OCI-M1 (cell line): Measurements from ENCODE around the gene IMMP2L.

Experiments
- DNase-seq: peaks from one replicate; lab custom pipeline; 2025; lab: John Stamatoyannopoulos, UW

Gene IMMP2L

GRCh38 chr7:111558991-111559390 is 3.3 kb downstream of the IMMP2L start:
- peak; percentile 21 for DNase-seq

DNA sequence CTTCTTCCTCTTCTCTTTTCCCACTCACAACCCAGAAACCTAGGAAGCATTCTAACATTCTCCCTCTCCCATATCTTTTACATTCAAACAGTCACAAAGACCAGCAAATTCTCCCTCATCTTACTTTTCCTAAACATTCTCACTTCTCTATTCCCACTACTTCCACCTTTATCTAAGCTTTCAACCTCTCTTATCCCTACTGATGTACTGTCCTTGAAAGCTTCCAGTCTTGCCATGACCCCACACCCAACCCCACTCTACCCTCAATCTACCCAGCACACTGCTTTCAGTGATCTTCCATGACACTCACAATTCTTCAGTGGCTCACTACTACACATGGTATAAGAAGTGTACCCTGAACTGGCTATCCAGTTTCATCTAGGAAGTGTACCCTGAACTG is 5.3 kb downstream of the IMMP2L start:
- no peak for DNase-seq

GRCh38 chr7:111554086-111554485 is 8.2 kb downstream of the IMMP2L start:
- no peak for DNase-seq

- DNase-seq = no peak
These were observed 21.2 kb downstream of the IMMP2L start for GRCh38 chr7:111541067-111541466.

- DNase-seq = no peak
These were observed 22.0 kb downstream of the IMMP2L start for GRCh38 chr7:111540199-111540815.

- DNase-seq = no peak
These were observed 25.2 kb downstream of the IMMP2L start for GRCh38 chr7:111537134-111537533.

GRCh38 chr7:111535142-111535870 is 27.0 kb downstream of the IMMP2L start:
- peak; percentile 46 for DNase-seq

- DNase-seq = no peak
These were observed 29.7 kb downstream of the IMMP2L start for GRCh38 chr7:111532625-111533024.

- DNase-seq = peak; percentile 49
These were observed 30.3 kb downstream of the IMMP2L start for GRCh38 chr7:111531993-111532392.

DNA sequence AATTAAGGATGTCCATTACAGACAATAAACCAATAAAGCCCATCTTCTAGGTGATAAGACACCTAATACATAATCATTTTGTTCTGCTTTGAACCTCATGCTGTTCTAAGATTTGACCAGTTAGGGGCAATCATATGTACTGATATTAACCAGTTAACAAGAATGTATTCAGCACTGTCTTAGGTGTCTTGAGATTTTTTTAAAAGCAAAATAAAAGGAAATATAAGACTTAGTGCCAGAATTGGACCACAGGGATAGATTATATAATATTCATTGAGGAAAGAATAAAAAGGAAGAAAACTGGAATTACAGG is 32.0 kb downstream of the IMMP2L start:
- DNase-seq = no peak

DNA sequence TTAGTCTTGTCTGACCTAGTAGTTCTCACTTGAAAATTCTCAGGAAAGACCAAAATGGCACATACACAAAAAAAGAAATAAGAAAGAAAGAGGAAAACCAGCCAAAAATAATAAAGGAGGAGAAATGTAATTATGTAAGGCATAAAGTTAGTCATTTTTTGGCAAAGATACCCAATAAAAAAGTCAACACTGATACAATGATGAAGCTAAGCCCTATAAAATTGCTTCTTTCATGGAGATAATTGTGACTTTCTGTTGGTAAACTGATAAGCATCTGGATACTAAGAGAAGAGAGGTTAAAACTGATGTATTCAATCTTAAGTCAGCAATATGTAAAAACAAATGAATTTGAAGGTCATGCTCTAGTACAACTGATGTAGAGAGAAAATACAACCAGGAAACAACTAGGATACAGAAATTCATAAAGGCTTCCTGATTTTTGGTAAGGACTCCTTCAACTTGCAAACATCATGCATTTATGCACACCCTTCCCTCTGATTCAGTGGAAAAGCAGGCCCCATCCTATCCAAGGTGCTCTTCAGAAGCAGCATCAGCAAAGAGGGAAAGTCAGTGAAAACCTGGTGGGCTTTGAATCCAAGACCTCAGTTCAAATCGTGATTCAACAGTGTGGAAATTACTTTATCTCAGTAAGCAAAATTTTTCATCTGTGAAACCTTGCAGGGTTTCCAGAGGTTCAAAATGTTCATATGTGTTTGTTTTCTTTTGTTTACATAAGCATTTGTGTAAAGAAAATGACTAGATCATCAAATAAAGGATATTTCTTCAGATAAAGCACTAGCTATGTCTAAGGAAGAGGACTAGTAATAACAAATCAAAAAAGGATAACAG is 32.6 kb downstream of the IMMP2L start:
- DNase-seq = no peak

GRCh38 chr7:111528331-111528730 is 34.0 kb downstream of the IMMP2L start:
- peak; percentile 8 for DNase-seq

GRCh38 chr7:111527545-111527944 is 34.7 kb downstream of the IMMP2L start:
- DNase-seq = peak; percentile 61

DNA sequence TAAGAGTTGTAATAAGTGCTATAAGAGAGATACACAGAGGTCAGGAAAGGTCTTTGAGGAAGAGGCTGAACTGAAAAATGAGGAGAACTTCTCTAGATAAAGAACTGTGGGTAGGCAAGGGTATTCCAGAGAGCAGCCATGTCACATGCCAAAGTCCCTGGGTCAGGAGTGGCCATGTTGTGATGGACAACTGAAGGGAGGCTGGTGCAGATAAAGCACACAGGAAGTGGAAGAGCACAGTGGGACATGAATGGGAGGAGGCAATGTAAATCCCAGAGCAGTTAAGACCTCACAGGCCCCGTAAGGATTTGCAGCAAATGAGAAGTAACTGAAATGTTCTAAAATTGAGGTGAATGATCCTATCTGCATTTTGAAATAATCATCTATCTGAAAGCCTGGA is 37.2 kb downstream of the IMMP2L start:
- DNase-seq = peak; percentile 11

- no peak for DNase-seq
These were observed 40.6 kb downstream of the IMMP2L start for GRCh38 chr7:111521660-111522059.

GRCh38 chr7:111518264-111518663 is 44.0 kb downstream of the IMMP2L start:
- DNase-seq = no peak

- DNase-seq = no peak
These were observed 44.7 kb downstream of the IMMP2L start for GRCh38 chr7:111517549-111517951.

GRCh38 chr7:111516612-111517011 is 45.7 kb downstream of the IMMP2L start:
- DNase-seq = no peak

DNA sequence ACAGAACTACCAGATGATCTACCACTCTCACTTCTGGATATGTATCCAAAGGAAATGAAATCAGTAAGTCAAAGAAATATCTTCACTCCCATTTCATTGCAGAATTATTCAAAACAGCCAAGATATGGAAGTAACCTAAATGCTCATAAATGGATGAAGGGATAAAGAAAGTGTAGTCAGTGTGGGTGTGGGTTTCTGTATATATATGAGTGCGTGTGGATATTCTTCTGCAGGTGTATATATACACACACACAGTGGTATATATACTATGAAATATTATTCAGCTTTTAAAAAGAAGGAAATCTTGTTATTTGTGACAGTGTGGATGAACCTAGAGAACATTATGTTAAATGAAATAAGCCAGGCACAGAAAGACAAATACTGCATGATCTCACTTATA is 48.7 kb downstream of the IMMP2L start:
- DNase-seq = no peak

DNA sequence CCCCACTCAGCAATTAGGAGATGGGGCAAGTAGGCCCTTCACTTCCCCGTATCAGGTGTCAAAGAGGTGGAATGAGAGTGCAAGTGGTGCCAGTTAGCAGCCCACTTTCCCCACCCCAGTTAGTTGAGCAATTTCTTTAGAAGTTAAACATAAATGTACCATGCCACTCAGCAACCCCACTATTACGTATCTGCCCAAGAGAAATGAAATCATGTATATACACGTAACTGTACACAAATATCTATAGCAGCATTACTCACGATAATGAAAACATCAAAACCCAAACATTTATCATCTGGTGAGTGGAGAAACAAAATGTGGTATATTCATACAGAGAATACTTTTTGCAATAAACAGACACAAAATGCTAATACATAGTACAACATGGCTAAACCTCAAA is 50.4 kb downstream of the IMMP2L start:
- DNase-seq = no peak

GRCh38 chr7:111510584-111511378 is 51.5 kb downstream of the IMMP2L start:
- DNase-seq = no peak

DNA sequence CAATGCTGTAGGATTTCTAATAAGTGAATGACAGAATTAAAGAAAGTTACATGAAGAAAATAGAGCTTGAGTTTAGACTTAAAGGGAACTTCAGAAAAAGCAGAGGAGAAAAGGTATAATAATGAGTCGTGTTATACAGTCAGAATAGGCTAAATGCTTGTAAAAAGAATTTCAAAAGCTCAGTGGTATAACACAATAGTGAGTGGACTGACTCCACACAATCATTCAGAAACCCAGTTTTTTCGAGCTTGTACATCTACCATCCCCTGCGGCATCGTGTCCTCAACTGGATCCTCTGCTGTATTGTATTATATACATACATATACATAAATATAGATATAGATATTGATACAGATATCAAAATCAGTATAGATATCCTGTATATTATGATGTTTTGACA is 52.2 kb downstream of the IMMP2L start:
- DNase-seq = no peak
